Measurements from ENCODE around the gene APLNR.

Gene APLNR

GRCh38 chr11:57192316-57192715 is 44.7 kb downstream of the APLNR start:
- H3K36me3 ChIP-seq (ENCODE audit: insufficient read depth, low read length): no peaks in the 10 kb centered on the region
- H3K4me3 ChIP-seq (ENCODE audit: low read depth in 1 of 2, low read length in 2 of 2): no peak overlapping the region
- H3K4me1 ChIP-seq (ENCODE audit: insufficient read depth, low read length): no peaks in the 10 kb centered on the region
- H3K27ac ChIP-seq (ENCODE audit: low read depth, low read length): no peak overlapping the region
- H3K9ac ChIP-seq (ENCODE audit: low read length): no peak overlapping the region
- H3K9me3 ChIP-seq (ENCODE audit: low read length): no peaks in the 10 kb centered on the region
- H3K27me3 ChIP-seq (ENCODE audit: control insufficient read depth in 1 of 2, insufficient read depth in 2 of 2, low read length in 2 of 2): no peaks in the 10 kb centered on the region

GRCh38 chr11:57191311-57192219 is 45.5 kb downstream of the APLNR start:
- H3K9ac ChIP-seq (ENCODE audit: low read length): no peak overlapping the region
- no peaks in the 10 kb centered on the region for H3K9me3 ChIP-seq (ENCODE audit: low read length)
- H3K36me3 ChIP-seq (ENCODE audit: insufficient read depth, low read length): no peaks in the 10 kb centered on the region
- no peaks in the 10 kb centered on the region for H3K27me3 ChIP-seq (ENCODE audit: control insufficient read depth in 1 of 2, insufficient read depth in 2 of 2, low read length in 2 of 2)
- no peak overlapping the region for H3K27ac ChIP-seq (ENCODE audit: low read depth, low read length)
- no peaks in the 10 kb centered on the region for H3K4me1 ChIP-seq (ENCODE audit: insufficient read depth, low read length)
- no peak overlapping the region for H3K4me3 ChIP-seq (ENCODE audit: low read depth in 1 of 2, low read length in 2 of 2)

GRCh38 chr11:57190548-57190947 is 46.5 kb downstream of the APLNR start:
- no peaks in the 10 kb centered on the region for H3K4me1 ChIP-seq (ENCODE audit: insufficient read depth, low read length)
- H3K27ac ChIP-seq (ENCODE audit: low read depth, low read length): no peak overlapping the region
- no peak overlapping the region for H3K4me3 ChIP-seq (ENCODE audit: low read depth in 1 of 2, low read length in 2 of 2)
- H3K9me3 ChIP-seq (ENCODE audit: low read length): no peaks in the 10 kb centered on the region
- no peaks in the 10 kb centered on the region for H3K36me3 ChIP-seq (ENCODE audit: insufficient read depth, low read length)
- H3K27me3 ChIP-seq (ENCODE audit: control insufficient read depth in 1 of 2, insufficient read depth in 2 of 2, low read length in 2 of 2): no peaks in the 10 kb centered on the region
- H3K9ac ChIP-seq (ENCODE audit: low read length): no peak overlapping the region
